Renal cortical epithelial cell (primary cell): ENCODE data around the gene TFE3. TPM values are rescaled to one million over a fixed set of nuclear protein-coding genes. Genes with fewer than 3 reads are reported as not detected.
A peak's percentile ranks its signal among the peaks of the same experiment; 100 is the strongest.

Experiments
- DNase-seq: peaks from one replicate; pipeline ENCODE4 v3.0.0-alpha.2; 2011; ENCODE audit warnings: low read depth
- total RNA-seq: library from RNA; depleted of rRNA; stranded (reverse); fragments of >200 nt; gene quantifications from 2 replicates; pipeline ENCODE4 v1.2.3, GENCODE V29; 2014

Gene TFE3
- total RNA-seq, 1 donor from 2014 or later: 72.0 TPM

DNA sequence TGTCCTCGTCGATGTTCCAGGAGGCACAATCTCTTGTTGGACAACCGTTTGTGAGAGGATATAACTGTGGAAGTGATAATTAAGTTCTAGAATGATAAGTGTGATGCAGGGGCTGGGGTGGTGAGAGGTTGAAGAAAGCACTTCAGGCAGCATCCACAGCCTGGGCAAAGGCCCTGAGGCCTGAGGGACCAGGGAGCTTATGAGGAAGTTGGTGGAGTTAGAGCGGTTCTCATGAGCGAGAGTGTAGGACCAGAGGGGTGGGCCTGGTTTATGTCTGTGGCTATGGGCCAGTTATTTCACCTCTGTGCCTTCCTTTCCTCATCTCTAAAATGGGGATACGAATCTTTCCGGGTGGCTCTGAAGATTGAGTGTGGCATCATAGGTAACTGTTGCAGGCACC is 18.3 kb upstream of the TFE3 start:
- no peak for DNase-seq

- DNase-seq: no peak
Observed at GRCh38 chrX:49060914-49061313, 17.8 kb upstream of the TFE3 start.

DNA sequence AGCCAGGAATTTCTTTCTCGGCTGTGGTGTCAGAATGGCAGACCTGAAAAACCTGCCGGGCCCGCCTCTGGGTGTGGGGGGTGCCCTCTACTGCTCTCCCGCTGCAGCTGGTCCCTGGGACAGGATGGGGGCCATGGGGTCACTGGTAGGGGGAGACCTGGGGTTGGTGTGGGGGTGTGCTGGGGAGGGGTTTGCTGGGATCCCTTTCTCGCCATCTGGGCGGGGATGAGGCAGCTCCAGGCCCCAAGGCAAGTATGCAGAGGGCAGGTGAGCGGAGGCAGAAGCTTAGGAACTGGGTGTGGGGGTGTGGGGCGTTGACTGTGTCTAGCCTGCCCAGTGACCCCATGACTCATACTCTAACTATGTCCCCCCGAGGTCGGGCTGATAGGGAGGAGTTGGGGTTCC is 16.5 kb upstream of the TFE3 start:
- DNase-seq: no peak

- DNase-seq: no peak
Observed at GRCh38 chrX:49059201-49059600, 16.0 kb upstream of the TFE3 start.

- no peak for DNase-seq
Observed at GRCh38 chrX:49058794-49059193, 15.6 kb upstream of the TFE3 start, which contains the start of gene CCDC120. Gene CCDC120, plus strand, starts transcription at chrX:49058999. Its CDS starts 3,043 bp downstream, at chrX:49062042.

DNA sequence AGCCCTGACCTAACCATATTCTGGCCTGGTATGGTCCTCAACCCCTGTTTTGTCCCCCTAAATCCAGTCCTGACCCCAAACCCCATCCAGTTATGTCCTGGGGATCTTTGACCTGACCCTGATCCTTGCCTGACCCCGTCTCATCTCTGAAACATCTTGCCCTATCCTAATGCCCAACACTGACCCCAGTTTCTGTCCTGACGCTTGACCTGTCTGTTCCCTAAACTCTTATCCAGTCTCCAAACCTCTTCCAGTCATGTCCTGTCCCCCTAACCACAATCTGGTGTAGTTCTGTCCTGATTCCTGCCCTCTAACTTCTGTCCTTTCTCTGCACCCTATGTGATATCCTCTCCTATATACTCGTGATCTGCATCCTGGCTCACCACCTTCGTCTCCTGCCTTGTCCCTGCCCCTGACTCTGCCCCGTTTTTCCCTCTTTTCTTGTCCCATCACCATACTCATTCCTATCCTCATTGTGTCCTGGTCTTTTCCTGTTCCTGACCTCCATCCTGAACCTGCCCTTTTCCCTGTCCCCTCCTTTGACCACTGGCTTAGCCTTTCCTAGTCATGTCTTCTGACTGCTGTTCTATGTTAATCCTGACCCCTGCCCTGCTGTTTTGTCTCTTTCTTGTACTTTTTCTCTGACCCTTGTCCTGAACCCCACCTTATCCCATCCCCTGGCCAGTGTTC is 11.1 kb upstream of the TFE3 start:
- no peak for DNase-seq

- DNase-seq: no peak
Observed at GRCh38 chrX:49053223-49054072, 10.3 kb upstream of the TFE3 start.

- DNase-seq: no peak
Observed at GRCh38 chrX:49043987-49044281, 777 bp upstream of the TFE3 start.

DNA sequence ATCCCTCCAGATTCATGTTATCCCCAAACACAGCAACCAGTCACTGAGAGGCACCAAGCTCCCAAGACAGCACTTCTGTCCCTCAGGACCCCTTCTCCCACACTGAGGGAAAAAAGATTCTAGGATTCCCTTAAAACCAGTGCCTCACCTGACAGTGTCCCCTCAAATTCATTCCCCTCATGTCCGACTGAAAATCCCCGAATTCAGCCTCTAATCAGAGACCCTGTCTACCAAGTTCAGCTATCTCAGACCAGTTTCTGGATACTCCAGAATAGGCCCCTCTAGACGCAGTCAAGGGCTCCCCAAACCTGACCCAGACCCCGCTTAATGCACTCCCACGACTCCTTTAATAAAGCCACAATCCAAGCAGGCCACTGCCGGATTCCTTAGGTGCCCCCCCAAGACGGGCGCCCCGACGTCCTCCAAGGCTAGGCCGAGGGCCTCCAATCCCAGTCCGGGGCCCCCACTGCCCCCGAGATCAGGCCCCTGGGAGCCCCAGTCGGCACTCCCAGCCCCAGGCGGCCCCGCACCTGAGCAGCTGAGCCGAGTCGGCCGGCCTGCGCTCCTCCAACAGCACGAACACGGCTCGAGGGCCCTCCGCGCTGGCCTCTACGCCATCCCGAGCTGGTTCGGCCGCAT is 457 bp downstream of the TFE3 start:
- no peak for DNase-seq

- peak; percentile 35 for DNase-seq
Observed at GRCh38 chrX:49041744-49042580, 1.2 kb downstream of the TFE3 start.

GRCh38 chrX:49040376-49040955 is 2.7 kb downstream of the TFE3 start:
- DNase-seq: peak; percentile 39

GRCh38 chrX:49039598-49040375 is 3.4 kb downstream of the TFE3 start:
- peak; percentile 91 for DNase-seq

DNA sequence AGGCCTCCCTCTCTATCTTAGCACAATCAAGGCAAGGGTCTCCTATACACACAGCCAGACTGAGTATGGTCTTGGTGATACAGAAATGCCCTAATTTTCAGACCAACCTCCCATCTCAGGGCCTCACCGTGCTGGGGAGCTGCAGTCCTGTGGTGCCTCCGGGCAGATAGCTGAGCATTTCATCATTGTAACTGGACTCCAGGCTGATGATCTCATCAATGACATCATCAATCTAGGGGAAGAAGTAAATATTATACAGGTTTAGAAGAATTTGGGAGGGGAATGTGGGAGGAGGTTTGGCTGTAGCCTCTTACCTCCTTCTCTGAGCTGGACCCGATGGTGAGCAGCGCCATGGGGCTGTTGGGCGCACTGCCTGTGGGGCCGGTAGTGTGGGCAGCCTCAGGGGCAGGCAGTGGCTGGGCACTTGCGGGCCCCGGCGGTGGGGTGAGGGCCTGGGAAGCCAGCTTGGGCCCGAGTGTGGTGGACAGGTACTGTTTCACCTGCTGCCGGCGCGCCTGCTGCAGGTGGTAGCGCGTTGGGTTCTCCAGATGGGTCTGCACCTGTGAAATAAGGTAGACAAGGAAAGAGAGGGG is 5.2 kb downstream of the TFE3 start:
- DNase-seq: no peak

DNA sequence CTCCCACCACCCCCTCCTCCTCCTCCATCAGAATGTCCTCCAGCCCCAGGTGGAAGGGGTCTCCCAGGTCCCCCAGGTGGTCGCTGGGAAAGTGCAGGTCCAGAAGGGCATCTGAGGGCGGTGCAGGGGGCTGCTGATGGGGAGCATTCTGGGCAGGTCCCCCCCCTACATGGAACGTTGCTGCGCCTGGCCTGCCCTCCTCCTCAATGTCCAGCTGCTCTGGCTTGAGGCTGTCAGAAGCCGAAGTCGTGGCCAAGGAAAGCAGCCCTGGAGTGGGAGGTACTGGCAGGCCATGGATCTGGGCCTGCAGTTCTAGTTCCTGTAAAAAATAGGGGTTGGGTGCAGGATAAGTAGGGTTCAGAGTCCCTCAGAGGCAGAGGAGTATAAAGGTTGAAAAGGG is 12.9 kb downstream of the TFE3 start:
- DNase-seq: no peak

- no peak for DNase-seq
Observed at GRCh38 chrX:49029876-49030275, 13.3 kb downstream of the TFE3 start.

- no peak for DNase-seq
Observed at GRCh38 chrX:49019599-49020249, 23.4 kb downstream of the TFE3 start.

- no peak for DNase-seq
Observed at GRCh38 chrX:49019050-49019449, 24.1 kb downstream of the TFE3 start.

DNA sequence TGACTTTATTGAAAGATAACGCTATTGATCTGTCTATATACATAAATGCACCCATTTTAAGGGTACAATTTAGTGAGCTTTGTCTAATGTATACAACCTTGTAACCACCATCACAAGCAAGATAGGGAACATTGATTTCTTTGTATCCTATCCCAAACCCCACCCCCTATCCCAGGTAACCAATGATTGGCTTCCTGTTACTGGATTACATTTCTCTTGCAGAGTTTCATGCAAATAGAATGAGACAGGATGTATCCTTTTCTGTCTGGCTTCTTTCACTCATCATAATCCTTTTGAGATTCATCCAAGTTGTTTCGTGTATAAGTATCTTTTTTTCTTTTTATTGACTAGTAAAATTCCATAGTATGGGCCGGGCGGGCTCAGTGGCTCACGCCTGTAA is 39.5 kb downstream of the TFE3 start:
- no peak for DNase-seq

- peak; percentile 76 for DNase-seq
Observed at GRCh38 chrX:49002091-49002935, 40.8 kb downstream of the TFE3 start, which contains the start of gene GRIPAP1. Gene GRIPAP1, minus strand, starts transcription at chrX:49002264. Its CDS starts 35 bp downstream, at chrX:49002229.
